GM12892 (cell line): ENCODE data around the gene RREB1.
A peak's percentile ranks its signal among the peaks of the same experiment; 100 is the strongest.
"Not testable (repeated sequence)": the region's sequence is repeated elsewhere in the genome, so short reads cannot be mapped to it uniquely, and the experiment has no call there.

Experiments used
- DNase-seq: peaks from one replicate; pipeline ENCODE4 v3.0.0; 2011; ENCODE audit not compliant: insufficient read length
- FAIRE-seq: peaks from 2 replicates; lab custom pipeline; 2011; peaks lifted over from hg19 to GRCh38; lab: Jason Lieb, UNC
- POLR2A ChIP-seq: IDR thresholded peaks from 2 replicates; pipeline ENCODE4 v1.6.1; 2011; ENCODE audit warnings: low read depth, low read length, control low read depth
- POLR2AphosphoS5 ChIP-seq: IDR thresholded peaks from 2 replicates; pipeline ENCODE4 v1.6.1; 2011; ENCODE audit warnings: low read depth, low read length, control low read depth
- TAF1 ChIP-seq: IDR thresholded peaks from 2 replicates; pipeline ENCODE4 v1.6.1; 2011; ENCODE audit warnings: low read depth, mild to moderate bottlenecking, control low read depth, low read length, borderline replicate concordance

The RREB1 gene

DNA sequence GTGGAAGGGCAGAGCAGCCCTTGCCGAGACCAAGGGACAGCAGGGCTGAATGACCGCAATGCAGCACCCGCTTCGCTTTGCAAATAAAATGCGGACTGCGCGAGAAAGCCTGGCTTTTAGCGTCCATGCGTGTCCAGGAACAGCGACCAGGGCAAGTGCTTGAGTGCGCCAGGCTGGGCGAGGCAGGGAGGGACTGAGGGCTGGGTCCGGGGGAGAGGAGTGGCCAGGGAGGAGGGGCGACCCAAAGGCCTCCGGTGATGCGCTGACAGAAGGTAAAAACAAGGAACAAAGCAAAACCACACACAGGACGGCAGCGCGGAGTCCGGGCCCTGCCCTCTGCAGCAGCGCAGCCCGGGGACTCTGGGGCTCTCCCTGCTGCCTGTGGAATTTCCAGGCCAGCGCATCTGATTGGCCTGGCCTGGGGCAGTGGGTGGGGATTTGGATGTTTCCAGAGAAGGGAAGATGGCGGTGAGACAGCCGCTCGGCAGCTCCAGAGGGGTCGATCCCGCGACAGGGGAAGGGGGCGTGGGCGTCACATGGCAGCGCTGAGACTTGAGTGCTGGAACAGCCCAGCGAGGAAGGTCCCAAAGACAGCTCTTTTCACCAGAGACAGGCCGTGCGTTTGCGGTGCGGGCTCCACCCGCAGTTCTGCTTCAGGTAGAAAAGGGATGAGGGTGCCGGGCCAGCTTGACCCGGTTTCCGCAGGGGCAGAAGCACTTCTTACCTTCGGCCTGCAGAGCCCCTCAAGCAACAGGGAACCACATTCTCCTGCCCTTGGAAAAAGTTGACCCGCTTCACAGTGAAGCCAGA, 153.5 kb downstream of the RREB1 start:
- FAIRE-seq (no peak), DNase-seq (peak; percentile 74)
- TF ChIP-seq POLR2A (no peak), TAF1 (no peak), POLR2AphosphoS5 (no peak)

DNA sequence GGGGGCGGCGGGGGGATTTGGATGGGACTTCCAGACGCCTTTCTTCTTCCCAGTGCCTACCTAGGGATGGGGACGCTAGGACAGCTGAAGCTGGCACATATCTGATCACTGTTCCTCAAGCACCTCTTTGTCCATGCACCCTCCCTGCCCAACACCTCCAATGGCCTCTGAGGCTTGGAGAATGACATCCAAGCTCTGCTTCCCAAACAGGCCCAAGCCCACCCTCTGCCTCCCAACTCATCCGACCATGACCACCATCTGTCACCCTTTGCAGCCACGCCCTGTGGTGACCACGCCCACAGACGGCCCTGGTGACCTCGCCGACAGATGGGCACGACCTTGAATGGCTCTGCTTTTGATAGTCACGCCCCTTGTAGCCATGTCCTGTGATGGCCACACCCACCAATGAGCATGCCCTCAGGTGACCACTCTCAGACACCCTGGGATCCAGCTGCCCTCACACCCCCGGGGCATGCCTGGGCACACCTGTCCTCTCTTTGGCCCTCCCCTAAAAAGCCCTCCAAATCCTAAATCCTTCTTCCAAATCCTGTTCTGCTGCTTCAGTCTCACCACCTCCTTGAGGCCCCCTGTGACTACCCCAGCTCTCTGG, 154.2 kb downstream of the RREB1 start:
- TF ChIP-seq TAF1 (no peak), POLR2AphosphoS5 (no peak), POLR2A (no peak)
- DNase-seq (no peak), FAIRE-seq (no peak)

GRCh38 chr6:7262746-7263518, 155.2 kb downstream of the RREB1 start:
- FAIRE-seq (no peak), DNase-seq (no peak)
- TF ChIP-seq TAF1, result no peak
- no peak for TF ChIP-seq POLR2AphosphoS5
- no peak for TF ChIP-seq POLR2A

DNA sequence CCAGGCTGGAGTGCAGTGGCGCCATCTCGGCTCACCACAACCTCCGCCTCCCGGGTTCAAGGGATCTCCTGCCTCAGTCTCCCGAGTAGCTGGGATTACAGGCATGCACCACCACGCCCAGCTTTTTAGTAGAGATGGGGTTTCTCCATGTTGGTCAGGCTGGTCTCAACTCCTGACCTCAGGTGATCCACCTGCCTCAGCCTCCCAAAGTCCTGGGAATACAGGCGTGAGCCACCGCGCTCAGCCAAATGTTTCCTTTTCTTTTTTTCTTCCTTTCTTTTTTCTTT, 155.7 kb downstream of the RREB1 start:
- not testable (repeated sequence) for FAIRE-seq, DNase-seq

DNA sequence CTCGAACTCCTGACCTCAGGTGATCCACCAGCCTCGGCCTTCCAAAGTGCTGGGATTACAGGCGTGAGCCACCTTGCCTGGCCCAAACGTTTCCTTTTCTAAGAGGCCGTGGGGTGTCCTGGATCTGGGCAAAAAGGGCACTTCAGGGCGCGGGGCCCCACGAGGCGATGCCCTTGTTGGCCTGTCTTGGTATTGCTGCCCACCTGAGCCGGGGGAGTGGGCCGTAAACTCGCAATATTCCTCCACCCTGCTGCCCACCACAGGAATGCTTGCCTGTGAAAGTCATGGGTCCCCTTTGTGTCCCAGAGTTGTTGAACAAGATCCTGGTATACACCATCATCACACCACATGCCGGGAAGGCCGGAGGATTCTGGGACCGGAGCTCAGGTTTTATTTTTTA, 156.3 kb downstream of the RREB1 start:
- TF ChIP-seq POLR2A (no peak), TAF1 (no peak), POLR2AphosphoS5 (no peak)
- FAIRE-seq (no peak), DNase-seq (no peak)

GRCh38 chr6:7264686-7265384, 157.1 kb downstream of the RREB1 start:
- no peak for TF ChIP-seq POLR2AphosphoS5
- TF ChIP-seq POLR2A, result no peak
- no peak for TF ChIP-seq TAF1
- FAIRE-seq (no peak), DNase-seq (no peak)

DNA sequence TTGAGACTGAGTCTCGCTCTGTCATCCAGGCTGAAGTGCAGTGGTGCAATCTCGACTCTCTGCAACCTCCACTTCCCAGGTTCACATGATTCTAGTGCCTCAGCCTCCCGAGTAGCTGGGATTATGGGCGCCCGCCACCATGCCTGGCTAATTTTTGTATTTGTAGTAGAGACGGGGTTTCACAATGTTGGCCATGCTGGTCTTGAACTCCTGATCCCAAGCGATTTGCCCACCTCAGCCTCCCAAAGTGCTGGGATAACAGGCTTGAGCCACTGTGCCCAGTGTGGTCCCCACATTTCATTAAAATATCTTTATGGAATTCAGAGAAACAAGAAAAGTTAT, 157.6 kb downstream of the RREB1 start:
- not testable (repeated sequence) for DNase-seq, FAIRE-seq

DNA sequence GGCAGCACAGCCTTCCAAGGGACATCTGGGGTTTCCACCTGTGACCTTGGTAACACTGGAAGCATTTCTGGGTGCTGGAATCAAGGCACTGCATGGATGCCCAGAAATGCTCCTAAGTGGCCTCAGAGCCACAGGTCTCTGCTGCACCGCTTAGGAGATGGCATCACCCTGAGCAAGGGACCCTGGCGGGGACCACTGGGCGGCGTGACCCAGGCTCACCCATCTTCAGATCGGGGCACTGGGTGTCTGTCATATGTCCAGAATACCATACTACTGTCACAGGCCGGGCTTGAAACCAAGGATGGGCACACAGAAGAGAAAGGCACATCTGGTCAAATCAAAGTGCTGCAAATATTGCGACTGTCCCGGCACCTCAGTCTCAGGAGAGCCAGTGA, 159.3 kb downstream of the RREB1 start:
- no peak for FAIRE-seq
- TF ChIP-seq POLR2AphosphoS5 (no peak), POLR2A (no peak), TAF1 (no peak)
- DNase-seq, result no peak

DNA sequence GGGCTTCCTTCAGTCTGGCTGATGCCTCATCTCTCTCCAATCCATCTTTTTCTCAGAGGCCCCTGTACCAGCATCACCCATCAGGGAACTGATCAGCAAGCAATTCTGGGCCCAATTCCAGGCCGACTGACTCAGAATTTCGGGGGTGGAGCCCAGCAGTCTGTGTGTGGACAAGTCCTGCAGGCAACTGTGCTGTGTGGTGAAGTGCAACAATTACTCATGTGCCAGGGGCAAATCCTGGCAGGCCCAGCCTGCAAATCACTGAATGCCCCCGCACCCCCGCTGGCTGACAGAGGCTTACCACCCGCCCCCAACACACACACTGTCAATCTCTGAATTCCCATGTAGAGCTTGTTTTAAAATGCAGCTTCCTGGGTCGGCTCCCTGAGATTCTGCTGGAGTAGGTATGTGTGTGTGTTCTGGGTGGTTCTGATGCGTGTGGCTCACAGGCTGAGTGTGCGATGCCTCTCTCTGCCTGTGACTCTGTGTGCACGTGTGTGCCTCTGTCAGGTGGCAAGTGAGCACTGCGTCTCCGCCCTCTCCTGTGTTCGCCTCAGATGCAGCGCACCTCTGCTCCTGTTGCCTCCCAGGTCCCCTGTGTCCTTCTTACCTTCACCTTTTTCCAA, 159.8 kb downstream of the RREB1 start:
- DNase-seq (no peak), FAIRE-seq (no peak)
- TF ChIP-seq TAF1 (no peak), POLR2AphosphoS5 (no peak), POLR2A (no peak)

DNA sequence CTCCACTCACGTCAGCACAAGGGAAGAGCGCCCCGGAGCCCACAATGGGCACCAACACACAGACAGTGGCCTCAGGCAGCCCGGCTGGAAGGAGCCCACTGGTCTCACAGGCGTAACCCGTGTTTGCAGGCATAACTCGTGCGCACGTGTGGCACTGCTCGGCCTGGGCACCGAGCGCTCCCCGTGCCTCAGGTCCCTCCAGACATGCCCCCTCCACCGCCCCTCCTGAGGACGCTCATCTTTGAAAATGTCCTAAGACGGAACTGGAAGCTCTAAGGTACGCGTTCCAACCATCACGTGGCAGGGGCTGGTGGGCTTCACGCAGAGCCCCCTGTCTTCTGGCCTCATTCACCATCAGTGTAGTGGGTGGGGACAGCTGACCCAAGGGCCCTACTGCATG, 160.6 kb downstream of the RREB1 start:
- FAIRE-seq, result no peak
- DNase-seq, result no peak
- TF ChIP-seq POLR2A (no peak), TAF1 (no peak), POLR2AphosphoS5 (no peak)

GRCh38 chr6:7268816-7269555, 161.2 kb downstream of the RREB1 start:
- no peak for TF ChIP-seq TAF1
- TF ChIP-seq POLR2A, result no peak
- no peak for TF ChIP-seq POLR2AphosphoS5
- DNase-seq (no peak), FAIRE-seq (no peak)
